Stimulated activated CD4-positive, alpha-beta T cell treated with anti-CD3 and anti-CD28 coated beads, Interleukin-4, amount 100 ng/mL, for 48 hours (primary cell): Measurements from ENCODE around the gene STAT2.
A peak's percentile ranks its signal among the peaks of the same experiment; 100 is the strongest.
"Not testable (repeated sequence)": the region's sequence is repeated elsewhere in the genome, so short reads cannot be mapped to it uniquely, and the experiment has no call there.

ENCODE experiments used
- DNase-seq, 2 donors: peaks; one replicate each; pipeline ENCODE4 v3.0.0-alpha.2; 2020; ENCODE audit warnings: low read depth in 2 of 2

Gene STAT2

DNA sequence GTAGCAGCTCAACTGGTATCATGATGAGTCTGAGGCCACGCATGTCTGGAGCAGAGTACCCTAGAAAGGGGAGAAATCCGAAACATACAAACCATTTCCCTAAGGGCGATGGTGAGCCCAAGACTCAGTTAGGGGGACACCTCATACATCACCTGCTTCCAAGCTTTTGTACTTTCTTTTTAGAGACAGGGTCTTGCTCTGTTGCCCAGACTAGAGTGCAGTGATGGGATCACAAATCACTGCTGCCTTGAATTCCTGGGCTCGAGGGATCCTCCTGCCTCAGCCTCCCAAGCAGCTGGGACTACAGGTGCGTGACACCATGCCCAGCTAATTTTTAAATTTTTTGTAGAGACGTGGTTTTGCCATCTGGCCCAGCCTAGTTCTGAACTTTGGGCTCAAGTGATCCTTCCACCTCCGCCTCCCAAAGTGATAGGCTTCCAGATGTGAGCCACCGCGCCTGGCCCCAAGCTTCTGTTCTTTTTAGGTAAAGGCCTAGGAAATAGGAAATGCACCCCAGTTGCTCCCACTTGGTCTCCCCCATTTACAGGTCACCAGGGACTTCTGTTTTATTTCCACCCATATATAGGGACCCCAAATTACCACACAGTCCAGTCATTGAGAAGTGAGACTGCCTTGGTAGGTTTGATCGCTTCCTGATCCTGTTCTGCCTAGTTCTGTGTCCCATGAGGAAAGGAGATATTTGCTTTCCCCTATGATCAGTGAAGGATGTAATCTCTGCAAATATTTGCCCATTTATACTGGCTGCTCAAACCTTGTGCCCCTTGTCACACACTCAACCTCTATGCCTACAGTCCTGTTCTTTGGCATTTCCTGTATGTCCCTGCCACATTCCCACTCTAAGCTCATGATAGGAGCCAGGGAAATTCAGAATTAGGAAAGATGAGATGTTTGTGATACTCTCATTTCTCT lies 2.5 kb upstream of the STAT2 start, which contains the start of gene APOF:
Gene APOF, minus strand, starts transcription at position 728 of the 930 bp plus-strand sequence. Its CDS starts 112 bp downstream, at position 616.
- no peak for DNase-seq

DNA sequence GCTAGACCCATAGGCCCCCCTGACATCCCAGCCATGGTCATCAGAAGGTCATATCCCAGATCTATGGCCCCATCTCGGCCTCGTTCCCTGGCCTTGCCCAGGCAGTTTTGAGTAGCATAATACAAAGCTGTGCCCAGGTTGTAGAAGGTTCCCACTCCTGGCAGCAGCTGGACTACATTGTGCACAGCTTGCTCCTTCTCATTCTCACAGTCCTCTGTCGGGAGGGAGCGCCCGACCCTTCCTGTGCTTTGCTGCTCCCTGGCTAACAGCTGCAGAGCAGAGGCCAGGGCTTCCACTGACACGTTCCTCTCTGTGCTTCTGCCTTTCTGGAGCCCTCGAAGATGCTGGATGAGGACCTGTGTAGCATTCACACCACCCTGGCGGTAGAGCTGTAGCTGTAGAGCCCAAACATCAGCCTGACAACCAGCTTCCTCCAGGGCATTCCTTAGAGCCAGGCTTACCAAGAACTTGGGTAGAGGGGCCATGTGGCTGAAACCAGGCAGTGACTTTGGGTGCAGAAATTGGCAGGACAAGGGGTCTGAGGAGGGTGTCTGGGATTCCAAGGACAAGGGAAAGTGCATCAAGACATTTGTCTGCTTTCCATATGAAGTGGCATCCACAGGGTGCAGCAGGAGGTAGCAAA lies 1.7 kb upstream of the STAT2 start:
- no peak for DNase-seq

DNA sequence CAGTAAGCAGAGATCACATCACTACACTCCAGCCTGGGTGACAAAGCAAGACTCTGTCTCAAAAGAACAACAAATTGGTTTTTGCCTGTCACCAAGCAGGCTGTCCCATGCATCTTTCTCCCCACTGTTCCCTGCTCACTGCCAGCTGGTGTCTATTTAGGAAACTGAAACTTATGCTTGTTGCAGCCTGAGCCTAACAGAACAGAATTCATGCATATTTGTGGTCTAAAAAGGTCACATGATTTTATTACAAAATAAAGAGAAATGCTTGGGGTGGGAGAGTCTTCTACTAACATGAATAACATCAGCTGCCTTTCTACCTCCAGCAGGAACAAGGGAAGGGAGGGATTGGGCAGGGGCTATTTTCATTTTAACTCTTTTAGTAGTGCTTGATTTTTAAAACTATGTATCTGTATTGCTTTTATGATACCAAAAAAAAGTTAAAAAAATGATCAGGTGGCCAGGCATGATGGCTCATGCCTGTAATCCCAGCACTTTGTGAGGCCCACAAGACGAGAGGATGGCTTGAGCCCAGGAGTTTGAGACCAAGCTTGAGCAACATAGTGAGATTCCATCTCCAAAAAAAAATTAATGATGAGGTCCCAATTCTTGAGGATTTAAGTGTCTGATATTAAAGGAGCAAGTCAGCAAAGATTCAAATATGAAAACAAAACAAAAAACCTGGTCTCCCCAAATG lies 923 bp downstream of the STAT2 start:
- no peak for DNase-seq

DNA sequence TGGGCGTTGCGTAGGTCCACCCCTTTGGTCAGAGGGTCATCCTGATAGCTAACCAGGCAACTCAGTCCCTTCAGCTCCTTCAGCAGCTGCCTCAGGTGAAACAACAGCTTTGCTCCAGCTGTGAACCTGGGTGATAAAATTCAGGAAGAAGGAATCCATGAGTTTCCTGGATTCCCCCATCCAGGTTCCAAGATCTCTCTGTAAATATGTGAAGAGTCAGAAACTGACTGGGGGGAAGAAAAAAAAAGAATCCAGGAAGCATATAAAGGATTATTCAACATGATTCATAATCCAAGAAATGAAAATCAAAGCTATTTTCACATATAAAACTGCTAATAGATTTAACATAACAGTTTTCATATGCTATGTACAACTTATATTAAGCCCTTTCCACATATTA lies 8.6 kb downstream of the STAT2 start:
- no peak for DNase-seq

DNA sequence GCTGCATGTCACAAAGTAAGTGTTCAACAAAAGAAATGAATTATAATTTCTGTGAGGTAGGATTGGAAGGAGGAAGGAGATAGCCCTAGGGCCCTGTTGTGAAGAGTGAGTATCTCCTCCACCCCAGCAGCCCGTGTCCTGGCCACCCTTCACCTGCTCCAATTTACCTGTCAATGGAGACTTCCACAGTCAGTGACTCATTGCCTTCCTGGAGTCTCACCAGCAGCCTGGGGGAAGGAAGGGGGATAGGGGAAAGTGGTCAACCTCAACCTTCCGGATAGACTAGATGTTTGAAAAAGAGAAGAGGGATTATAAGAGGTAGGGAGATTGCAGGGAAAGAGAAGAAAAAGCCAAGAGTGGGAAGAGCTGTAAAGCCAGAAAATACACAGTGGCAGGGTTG lies 9.2 kb downstream of the STAT2 start:
- no peak for DNase-seq

DNA sequence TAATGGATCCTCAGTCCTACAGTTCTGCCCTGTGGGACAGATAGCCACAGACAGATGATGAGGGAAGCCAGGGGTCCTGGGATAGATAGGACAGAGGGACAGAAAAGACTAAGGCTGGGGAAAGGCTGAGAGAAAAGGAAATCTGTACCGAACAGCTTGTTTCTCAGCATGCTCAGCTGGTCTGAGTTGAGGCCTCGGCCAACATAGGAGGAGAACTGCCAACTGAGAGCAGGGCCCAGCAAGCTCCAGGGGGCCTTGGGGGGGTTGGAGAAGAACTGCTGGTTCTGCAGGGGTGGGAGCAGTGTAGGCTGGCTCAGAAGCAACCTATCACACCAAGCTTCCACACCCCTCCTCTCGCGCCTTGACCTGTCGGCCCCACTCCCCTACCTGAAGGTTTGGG lies 11.1 kb downstream of the STAT2 start:
- DNase-seq, result no peak

DNA sequence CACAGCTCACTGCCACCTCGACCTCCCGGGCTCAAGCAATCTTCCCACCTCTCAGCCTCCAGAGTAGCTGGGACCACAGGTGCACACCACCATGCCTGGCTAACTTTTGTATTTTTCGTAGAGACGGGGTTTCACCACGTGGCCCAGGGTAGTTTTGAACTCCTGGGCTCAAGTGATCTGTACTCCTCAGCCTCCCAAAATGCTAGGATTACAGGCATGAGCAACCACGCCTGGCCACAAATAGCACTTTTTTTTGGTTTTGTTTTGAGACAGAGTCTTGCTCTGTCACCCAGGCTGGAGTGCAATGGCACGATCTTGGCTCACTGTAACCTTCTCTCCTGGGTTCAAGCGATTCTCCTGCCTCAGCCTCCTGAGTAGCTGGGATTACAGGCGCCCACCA lies 12.7 kb downstream of the STAT2 start:
- DNase-seq, result not testable (repeated sequence)

DNA sequence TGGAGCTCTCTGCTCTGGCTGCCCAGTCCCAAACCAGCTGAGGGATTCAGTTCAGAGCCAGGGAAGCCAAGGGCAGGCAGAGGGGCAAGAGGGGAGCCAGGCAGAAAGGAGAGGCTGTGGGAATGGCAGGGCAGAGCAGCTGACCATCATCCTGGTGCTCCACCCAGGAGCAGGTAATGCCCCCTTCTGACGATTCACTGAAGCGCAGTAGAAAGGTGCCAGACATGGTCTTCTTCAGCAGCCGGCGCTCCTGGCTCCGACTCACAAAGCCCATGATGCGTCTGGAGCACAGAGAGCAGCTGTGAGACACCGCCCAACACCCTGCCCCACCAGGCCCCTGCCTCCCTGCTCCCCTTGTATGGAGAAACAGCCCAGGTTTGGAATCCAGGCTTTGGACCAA lies 13.2 kb downstream of the STAT2 start:
- no peak for DNase-seq

DNA sequence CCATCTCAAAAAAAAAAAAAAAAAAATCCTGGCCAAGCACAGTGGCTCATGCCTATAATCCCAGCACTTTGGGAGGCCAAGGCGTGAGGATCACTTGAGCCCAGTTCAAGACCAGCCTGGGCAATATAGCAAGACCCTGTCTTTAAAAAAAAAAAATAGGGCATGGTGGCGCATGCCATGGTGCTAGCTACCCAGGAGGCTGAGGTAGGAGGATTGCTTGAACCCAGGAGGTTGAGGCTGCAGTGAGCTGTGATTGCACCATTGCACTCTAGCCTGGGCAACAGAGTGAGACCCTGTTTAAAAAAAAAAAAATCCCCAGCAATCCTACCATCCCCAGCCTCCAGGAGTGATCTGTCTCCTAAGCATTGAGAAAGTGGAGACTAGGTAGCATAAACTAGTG lies 17.6 kb downstream of the STAT2 start:
- DNase-seq, result not testable (repeated sequence)

DNA sequence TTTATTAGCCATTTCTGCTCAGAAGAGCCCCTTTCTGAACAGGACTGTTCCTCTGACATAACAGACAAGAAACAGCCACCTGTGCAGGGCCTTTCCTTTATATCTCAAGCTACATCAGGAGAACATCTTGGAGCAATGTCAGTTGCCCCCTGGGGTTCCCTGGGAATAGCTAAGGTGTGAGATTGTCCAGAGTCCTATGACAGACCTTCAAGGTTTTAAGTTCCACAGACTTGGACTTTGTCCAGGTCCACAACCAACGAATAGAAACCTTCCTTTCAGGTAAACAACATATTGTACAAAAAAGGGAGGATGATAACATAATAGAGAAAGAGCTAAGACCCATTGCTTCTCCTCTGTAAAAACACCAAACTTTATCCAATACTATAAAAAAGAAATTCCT lies 18.3 kb downstream of the STAT2 start:
- DNase-seq, result no peak

DNA sequence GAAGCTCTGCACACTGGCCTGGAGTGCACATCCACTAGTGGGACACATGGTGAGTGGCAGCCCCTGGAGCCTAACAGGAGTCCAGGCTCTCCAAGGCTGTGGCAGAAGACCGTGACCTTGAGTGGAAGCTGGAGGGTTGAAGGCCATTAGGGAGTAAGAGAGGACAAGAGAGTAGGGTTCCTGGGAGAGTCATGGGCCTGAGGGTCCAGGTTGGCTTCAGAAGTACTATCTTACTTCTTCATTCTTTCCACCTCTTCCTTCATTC lies 20.8 kb downstream of the STAT2 start:
- DNase-seq, result no peak

DNA sequence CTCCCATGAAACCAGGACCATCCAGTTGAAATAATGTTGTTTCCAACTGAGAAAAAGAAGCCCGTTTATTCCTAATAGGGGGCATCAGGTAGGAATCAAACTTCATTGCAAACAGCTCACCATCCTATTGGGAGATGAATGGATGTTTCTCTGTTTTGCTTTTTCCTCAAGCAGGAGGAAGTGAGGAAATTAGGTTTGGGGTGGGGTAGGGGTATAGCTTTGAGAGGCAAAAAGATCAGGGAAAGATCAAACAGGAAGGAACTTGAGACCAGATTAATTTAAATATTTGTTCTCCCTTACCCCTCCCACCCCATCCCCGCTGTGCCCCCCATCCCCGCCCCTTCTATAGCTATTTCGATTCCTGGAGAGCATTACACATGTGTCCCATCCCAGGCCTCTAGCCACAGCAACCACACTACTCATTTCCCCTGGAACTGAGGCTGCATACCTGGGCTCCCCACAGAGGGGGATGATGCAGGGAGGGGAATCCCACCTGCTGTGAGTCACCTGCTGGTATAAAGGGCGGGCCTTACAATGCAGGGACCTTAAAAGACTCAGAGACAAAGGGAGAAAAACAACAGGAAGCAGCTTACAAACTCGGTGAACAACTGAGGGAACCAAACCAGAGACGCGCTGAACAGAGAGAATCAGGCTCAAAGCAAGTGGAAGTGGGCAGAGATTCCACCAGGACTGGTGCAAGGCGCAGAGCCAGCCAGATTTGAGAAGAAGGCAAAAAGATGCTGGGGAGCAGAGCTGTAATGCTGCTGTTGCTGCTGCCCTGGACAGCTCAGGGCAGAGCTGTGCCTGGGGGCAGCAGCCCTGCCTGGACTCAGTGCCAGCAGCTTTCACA lies 21.4 kb downstream of the STAT2 start, which contains the start of gene IL23A:
Gene IL23A, plus strand, starts transcription at position 577 of the 850 bp plus-strand sequence. Its CDS starts 161 bp downstream, at position 738.
- DNase-seq, result peak; percentile 64 to 86

DNA sequence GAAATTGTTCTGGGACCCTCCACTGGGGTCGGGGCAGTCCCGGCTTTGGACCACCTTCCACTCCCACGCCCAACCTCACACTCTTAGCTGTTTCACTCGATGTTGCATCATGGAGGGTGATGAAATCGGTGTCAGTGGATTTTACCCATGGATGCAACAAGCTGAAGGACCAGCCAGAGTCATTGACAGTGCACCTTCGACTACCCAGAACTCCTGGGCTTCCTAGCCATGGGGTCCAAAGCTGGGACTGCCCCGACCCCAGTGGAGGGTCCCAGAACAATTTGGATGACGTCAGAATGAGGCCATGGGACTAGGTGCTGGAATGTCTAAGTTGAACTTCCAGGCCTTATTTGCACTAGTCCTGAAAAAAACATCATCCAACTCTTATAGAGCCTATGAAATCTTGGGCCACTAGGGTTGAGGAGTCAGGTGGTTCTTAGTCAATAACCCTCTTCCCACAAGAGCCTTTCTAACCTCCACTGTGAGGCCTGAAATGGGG lies 22.1 kb downstream of the STAT2 start:
- DNase-seq, result no peak

DNA sequence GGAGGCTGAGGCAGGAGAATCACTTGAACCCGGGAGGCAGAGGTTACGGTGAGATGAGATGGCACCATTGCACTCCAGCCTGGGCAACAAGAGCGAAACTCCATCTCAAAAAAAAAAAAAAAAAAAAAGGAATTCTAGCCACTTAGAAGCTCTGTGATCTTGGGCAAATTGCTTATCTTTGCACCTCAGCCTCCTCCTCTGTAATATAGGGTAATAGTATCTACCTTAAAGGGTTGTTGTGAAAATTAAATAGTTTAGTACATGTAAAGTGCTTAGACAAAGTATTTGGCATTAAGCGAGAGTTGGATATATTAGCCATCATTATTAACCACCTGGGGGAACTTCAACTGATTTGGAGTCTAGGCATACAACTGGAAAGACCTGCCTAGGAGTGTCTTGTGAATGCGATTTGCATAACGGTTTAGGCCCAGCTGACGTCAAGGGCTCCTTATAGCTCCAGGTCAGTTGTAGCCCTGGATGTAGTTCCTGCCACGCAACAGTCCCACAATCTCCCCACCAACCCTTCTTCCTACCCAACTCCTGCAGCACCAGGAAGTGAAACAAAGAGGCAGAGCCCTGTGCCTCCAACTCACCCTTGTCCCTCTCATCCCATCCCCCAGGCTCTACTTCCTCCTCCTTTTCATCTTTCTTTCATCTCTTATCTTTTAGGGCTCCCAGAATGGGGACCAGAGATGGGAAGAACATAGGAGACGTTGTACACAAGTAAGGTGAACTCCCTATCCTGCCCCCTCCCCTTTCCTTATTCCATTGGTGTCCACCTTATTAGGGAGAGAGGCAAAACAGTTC lies 23.3 kb downstream of the STAT2 start:
- no peak for DNase-seq

DNA sequence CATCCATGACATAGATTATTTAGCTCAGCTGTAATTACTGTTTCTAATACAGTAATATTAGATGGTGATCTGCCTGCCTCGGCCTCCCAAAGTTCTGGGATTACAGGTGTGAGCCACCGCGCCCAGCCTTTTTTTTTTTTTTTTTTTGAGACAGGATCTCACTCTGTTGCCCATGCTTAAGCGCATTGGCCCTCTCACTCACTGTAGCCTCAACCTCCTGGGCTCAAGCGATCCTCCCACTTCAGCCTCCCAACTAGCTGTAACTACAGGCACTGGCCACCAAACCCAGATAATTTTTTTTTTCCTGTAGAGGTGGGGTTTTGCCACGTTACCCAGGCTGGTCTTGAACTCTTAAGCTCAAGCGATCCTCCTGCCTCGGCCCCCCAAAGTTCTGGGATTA lies 24.4 kb downstream of the STAT2 start:
- DNase-seq, result not testable (repeated sequence)

DNA sequence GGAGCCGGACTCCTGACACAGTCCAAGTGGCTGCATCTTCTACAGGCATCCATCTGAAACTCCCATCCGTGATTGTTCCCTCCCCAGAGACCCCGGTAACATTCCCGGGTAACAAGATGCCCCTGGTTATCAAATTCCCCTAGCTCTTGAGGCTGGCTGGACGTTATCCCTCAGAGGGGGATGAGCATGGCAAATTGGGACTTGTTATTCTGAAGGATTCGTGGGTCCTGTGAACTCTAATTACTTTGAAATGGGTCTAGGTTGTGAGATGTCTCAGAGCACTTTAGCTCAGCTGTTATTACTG lies 25.5 kb downstream of the STAT2 start:
- DNase-seq, result no peak

DNA sequence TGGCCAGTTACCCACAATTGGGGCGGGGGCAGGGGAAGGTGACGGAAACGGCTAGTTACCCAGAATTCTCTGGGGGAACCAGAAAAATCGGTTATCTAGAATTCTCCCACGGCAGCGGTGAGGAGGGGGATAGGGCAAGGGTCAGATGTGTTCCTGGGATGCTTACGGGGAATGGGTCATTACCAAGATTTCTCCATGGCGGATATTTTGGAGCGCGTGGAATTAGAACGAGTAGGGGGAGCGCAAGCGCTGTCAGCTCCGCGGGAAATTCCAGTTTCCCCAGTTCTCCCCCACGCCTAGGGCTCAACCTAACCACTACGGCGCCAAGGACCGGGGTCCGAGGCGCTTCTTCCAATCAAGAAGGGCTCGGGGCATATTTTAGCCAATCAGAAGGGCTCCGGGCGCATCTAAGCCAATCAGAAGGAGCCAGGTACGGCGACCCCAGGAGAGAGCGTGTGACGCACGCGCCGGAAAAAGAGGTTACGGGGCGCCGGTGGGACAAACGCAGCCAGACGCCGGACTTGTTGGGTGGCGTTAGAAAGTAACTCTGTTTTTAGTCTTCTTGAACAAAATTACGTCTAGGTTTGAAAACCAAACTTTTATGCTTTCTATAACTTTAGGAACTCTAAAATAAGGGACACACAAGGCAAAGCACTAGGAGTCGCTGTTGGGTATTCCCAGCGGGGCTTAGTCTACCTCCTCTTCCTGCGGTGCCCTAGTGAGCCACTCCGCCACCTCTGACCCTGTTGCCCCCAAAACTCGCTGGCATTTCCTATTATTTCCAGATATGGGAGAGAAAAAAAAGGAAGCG lies 26.0 kb downstream of the STAT2 start, which contains the start of gene PAN2:
Gene PAN2, minus strand, starts transcription at position 322 of the 811 bp plus-strand sequence. CDS start 906 bp downstream, outside the sequence.
- DNase-seq, result peak; percentile 82 to 90

DNA sequence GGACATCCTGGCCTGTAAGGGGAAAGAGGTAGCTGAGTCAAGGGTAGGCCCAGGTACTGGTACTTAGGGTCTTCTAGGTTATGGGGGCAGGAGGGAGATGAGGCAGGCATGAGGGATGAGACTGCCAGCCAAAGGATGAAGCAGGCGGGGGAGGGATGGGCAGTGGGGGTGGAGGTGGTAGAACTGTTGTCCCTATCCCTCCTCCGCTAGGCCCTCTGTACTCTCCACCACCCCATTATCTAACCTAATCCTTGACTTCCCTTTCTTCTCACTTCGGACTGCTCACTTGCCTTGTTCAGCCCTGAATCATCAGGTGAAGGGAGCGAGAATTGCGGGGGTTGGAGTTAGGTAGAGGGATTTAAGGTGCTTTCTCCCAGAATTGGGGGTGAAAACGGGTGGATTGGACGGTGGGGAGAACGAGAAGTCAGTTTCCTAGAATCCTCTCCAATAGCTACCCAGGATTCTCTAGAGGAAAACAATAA lies 26.7 kb downstream of the STAT2 start:
- DNase-seq, result no peak

DNA sequence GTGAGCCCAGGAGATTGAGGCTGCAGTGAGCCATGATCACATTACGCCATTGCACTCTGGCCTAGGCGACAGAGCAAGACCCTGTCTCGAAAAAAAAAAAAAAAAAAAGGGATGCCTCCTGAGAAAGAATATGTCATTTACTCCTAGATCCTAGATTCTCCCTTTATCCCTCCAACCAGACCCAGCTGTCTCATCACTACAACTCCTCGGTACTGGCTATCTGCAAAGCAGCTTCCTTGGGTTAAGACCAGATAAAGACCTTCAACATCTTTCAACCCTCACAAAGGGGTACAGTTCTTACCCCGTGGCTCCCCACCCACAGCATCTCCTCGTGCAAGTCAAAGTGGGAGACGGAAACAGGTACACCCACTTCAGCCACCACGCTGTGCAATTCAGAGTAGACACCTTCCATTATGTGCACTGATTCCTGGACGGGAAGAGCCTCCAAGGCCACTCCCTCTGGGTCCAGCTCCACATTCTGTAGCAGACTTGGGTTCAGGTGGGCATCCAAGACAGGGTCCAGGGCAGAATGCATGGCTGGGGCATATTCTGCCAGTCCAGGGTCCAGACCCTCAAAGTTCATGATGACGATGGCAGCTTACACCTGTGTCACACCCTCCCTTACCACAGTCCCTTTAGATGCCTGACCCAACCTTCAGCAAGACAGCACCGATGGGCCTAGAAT lies 27.3 kb downstream of the STAT2 start:
- no peak for DNase-seq
